HEK293 (cell line): ENCODE results near the gene DIP2C.

Experiments
- CTCF ChIA-PET: fragments of 350-600 bp; formaldehyde crosslinking; extraction: SDS; loops from one replicate; lab custom pipeline; 2021; ENCODE audit warnings: antibody characterized with exemption; lab: Yijun Ruan, JAX
- POLR2A ChIA-PET: fragments of 300-600 bp; formaldehyde crosslinking; extraction: SDS; loops from one replicate; lab custom pipeline; 2020; ENCODE audit warnings: antibody characterized with exemption, inconsistent platforms; lab: Yijun Ruan, JAX
- H3K27ac ChIP-seq: fragments of 200-500 bp; sonication (Bioruptor generic); 2 replicates; pipeline ENCODE4 v1.5.1; 2014; ENCODE audit warnings: low read depth, low read length, control low read depth, inconsistent platforms; ENCODE audit errors: extremely low read depth
- H3K36me3 ChIP-seq, 2 experiments: fragments of 200-500 bp in 1 of 2; sonication (Bioruptor generic) in 1 of 2; 1 replicate in 1 of 2; 2 replicates in 1 of 2; pipeline ENCODE4 v1.5.1; 2014 to 2017; ENCODE audit warnings: inconsistent platforms in 2 of 2, low read length in 2 of 2; ENCODE audit not compliant: control insufficient read depth in 2 of 2, insufficient read depth in 1 of 2
- H3K4me1 ChIP-seq: fragments of 200-500 bp; sonication (Bioruptor generic); 2 replicates; pipeline ENCODE4 v1.5.1; 2014; ENCODE audit warnings: mild to moderate bottlenecking, low read length, inconsistent platforms; ENCODE audit not compliant: control insufficient read depth, insufficient read depth
- H3K4me3 ChIP-seq: 2 replicates; pipeline ENCODE4 v1.5.1; 2011; ENCODE audit warnings: low read depth, mild to moderate bottlenecking, control low read depth, low read length, moderate library complexity
- H3K9me3 ChIP-seq: fragments of 200-500 bp; sonication (Bioruptor generic); 2 replicates; pipeline ENCODE4 v1.5.1; 2014; ENCODE audit warnings: low read depth, low read length, inconsistent platforms; ENCODE audit not compliant: control insufficient read depth, insufficient read depth
- GLI4 ChIP-seq: fragments of 450-650 bp; formaldehyde crosslinking; IDR thresholded peaks from 2 replicates; pipeline ENCODE4 v1.5.1; 2016; ENCODE audit warnings: missing biosample characterization, missing genetic modification characterization
- ZFP3 ChIP-seq: fragments of 450-650 bp; formaldehyde crosslinking; IDR thresholded peaks from 2 replicates; pipeline ENCODE4 v1.5.1; 2016; ENCODE audit warnings: low read depth, missing biosample characterization, missing genetic modification characterization
- ZFP69B ChIP-seq: fragments of 450-650 bp; formaldehyde crosslinking; IDR thresholded peaks from 2 replicates; pipeline ENCODE4 v1.5.1; 2016; ENCODE audit warnings: missing biosample characterization, missing genetic modification characterization
- ZNF121 ChIP-seq: fragments of 450-650 bp; formaldehyde crosslinking; IDR thresholded peaks from 2 replicates; pipeline ENCODE4 v1.5.1; 2016; ENCODE audit warnings: missing biosample characterization, missing genetic modification characterization
- ZNF214 ChIP-seq: fragments of 450-650 bp; formaldehyde crosslinking; IDR thresholded peaks from 2 replicates; pipeline ENCODE4 v1.5.1; 2017; ENCODE audit warnings: missing biosample characterization, mild to moderate bottlenecking, missing genetic modification characterization, borderline replicate concordance
- ZNF221 ChIP-seq: fragments of 450-650 bp; formaldehyde crosslinking; IDR thresholded peaks from 2 replicates; pipeline ENCODE4 v1.5.1; 2017; ENCODE audit warnings: missing biosample characterization, missing genetic modification characterization, borderline replicate concordance
- ZNF335 ChIP-seq: fragments of 450-650 bp; formaldehyde crosslinking; conservative IDR thresholded peaks from 2 replicates; pipeline ENCODE4 v1.5.1; 2016; ENCODE audit warnings: missing biosample characterization, missing genetic modification characterization
- ZNF366 ChIP-seq: fragments of 450-650 bp; formaldehyde crosslinking; conservative IDR thresholded peaks from 2 replicates; pipeline ENCODE4 v1.5.1; 2016; ENCODE audit warnings: missing biosample characterization, missing genetic modification characterization
- ZNF391 ChIP-seq: fragments of 450-650 bp; formaldehyde crosslinking; IDR thresholded peaks from 2 replicates; pipeline ENCODE4 v1.5.1; 2016; ENCODE audit warnings: low read depth, missing biosample characterization, missing genetic modification characterization, borderline replicate concordance
- ZNF521 ChIP-seq: fragments of 450-650 bp; formaldehyde crosslinking; IDR thresholded peaks from 2 replicates; pipeline ENCODE4 v1.5.1; 2017; ENCODE audit warnings: missing biosample characterization, mild to moderate bottlenecking, missing genetic modification characterization
- ZNF558 ChIP-seq: fragments of 450-650 bp; formaldehyde crosslinking; IDR thresholded peaks from 2 replicates; pipeline ENCODE4 v1.5.1; 2016; ENCODE audit warnings: missing biosample characterization, missing genetic modification characterization
- ZNF560 ChIP-seq: fragments of 450-650 bp; formaldehyde crosslinking; IDR thresholded peaks from 2 replicates; pipeline ENCODE4 v1.5.1; 2017; ENCODE audit warnings: missing biosample characterization, missing genetic modification characterization, borderline replicate concordance
- ZNF561 ChIP-seq: fragments of 450-650 bp; IDR thresholded peaks from 2 replicates; pipeline ENCODE4 v1.5.1; 2018; ENCODE audit warnings: missing biosample characterization, missing genetic modification characterization, borderline replicate concordance
- ZNF707 ChIP-seq: fragments of 450-650 bp; formaldehyde crosslinking; IDR thresholded peaks from 2 replicates; pipeline ENCODE4 v1.5.1; 2016; ENCODE audit warnings: missing biosample characterization, missing genetic modification characterization
- ZNF768 ChIP-seq: fragments of 450-650 bp; formaldehyde crosslinking; IDR thresholded peaks from 2 replicates; pipeline ENCODE4 v1.5.1; 2018; ENCODE audit warnings: missing biosample characterization, mild to moderate bottlenecking, missing genetic modification characterization
- ZNF785 ChIP-seq: fragments of 450-650 bp; formaldehyde crosslinking; IDR thresholded peaks from 2 replicates; pipeline ENCODE4 v1.5.1; 2016; ENCODE audit warnings: missing biosample characterization, missing genetic modification characterization
- ZSCAN16 ChIP-seq: fragments of 450-650 bp; formaldehyde crosslinking; IDR thresholded peaks from 2 replicates; pipeline ENCODE4 v1.5.1; 2016; ENCODE audit warnings: missing biosample characterization, missing genetic modification characterization
- ZSCAN30 ChIP-seq: fragments of 450-650 bp; IDR thresholded peaks from 2 replicates; pipeline ENCODE4 v1.5.1; 2018; ENCODE audit warnings: missing biosample characterization, mild to moderate bottlenecking, missing genetic modification characterization, moderate library complexity
- TF ChIP-seq, protein P1 (sequence below): fragments of 450-650 bp; formaldehyde crosslinking; IDR thresholded peaks from 2 replicates; pipeline ENCODE4 v1.5.1; 2016; ENCODE audit warnings: missing biosample characterization, missing genetic modification characterization
- TF ChIP-seq, protein P2 (sequence below): fragments of 450-650 bp; formaldehyde crosslinking; IDR thresholded peaks from 2 replicates; pipeline ENCODE4 v1.5.0; 2017; ENCODE audit warnings: missing biosample characterization, missing genetic modification characterization, borderline replicate concordance
- TF ChIP-seq, protein P3 (sequence below): fragments of 450-650 bp; formaldehyde crosslinking; IDR thresholded peaks from 2 replicates; pipeline ENCODE4 v1.5.1; 2016; ENCODE audit warnings: missing biosample characterization, missing genetic modification characterization
- TF ChIP-seq, protein P4 (sequence below): fragments of 450-650 bp; formaldehyde crosslinking; IDR thresholded peaks from 2 replicates; pipeline ENCODE4 v1.5.1; 2016; ENCODE audit warnings: missing biosample characterization, missing genetic modification characterization
- TF ChIP-seq, protein P5 (sequence below): fragments of 450-650 bp; IDR thresholded peaks from 2 replicates; pipeline ENCODE4 v1.5.1; 2018; ENCODE audit warnings: missing biosample characterization, missing genetic modification characterization

Gene DIP2C

DNA sequence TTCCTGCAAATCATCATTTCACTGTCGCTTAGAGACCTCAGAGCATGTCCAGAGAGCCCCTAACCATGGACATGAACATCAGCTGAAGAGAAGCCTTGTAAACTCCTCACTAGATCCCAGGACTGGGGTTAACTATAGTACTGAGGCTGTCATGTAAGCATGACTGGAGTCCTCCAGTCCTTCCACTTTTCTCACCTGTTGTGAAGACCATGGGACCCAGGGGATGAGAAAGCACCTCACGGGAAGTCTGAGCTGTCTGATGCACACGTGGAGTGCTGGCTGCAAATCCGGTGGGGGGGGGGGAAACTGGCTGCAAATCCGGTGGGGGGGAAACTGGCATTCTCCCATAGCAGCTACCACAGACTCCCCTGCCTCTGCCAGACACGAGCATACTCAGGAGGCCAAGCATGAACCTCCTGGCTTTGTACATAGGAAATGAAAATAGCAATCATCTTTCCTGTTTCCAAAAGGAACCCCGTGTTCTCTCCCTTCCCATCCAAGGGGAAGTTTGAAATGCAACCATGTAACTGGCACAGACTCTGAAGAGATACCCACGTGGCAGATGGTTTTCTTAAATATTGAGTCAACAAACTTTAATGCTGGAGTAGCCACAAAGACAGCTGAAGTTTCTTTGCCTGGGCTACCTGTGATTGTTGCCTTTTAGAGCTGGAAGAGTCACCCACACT is 292.8 kb downstream of the DIP2C start:
- TF ChIP-seq, protein P1, sequence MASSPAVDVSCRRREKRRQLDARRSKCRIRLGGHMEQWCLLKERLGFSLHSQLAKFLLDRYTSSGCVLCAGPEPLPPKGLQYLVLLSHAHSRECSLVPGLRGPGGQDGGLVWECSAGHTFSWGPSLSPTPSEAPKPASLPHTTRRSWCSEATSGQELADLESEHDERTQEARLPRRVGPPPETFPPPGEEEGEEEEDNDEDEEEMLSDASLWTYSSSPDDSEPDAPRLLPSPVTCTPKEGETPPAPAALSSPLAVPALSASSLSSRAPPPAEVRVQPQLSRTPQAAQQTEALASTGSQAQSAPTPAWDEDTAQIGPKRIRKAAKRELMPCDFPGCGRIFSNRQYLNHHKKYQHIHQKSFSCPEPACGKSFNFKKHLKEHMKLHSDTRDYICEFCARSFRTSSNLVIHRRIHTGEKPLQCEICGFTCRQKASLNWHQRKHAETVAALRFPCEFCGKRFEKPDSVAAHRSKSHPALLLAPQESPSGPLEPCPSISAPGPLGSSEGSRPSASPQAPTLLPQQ (tag by site-specific recombination) = no peak
- TF ChIP-seq, protein P2, sequence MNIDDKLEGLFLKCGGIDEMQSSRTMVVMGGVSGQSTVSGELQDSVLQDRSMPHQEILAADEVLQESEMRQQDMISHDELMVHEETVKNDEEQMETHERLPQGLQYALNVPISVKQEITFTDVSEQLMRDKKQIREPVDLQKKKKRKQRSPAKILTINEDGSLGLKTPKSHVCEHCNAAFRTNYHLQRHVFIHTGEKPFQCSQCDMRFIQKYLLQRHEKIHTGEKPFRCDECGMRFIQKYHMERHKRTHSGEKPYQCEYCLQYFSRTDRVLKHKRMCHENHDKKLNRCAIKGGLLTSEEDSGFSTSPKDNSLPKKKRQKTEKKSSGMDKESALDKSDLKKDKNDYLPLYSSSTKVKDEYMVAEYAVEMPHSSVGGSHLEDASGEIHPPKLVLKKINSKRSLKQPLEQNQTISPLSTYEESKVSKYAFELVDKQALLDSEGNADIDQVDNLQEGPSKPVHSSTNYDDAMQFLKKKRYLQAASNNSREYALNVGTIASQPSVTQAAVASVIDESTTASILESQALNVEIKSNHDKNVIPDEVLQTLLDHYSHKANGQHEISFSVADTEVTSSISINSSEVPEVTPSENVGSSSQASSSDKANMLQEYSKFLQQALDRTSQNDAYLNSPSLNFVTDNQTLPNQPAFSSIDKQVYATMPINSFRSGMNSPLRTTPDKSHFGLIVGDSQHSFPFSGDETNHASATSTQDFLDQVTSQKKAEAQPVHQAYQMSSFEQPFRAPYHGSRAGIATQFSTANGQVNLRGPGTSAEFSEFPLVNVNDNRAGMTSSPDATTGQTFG (tag by site-specific recombination) = no peak
- TF ChIP-seq ZNF335 (no peak), ZSCAN30 (tag by site-specific recombination) (no peak), ZNF121 (no peak), ZNF366 (tag by site-specific recombination) (no peak)
- POLR2A ChIA-PET = no interaction called here
- no peaks in the 10 kb centered on the region for H3K36me3 ChIP-seq
- CTCF ChIA-PET = no interaction called here
- no peaks in the 10 kb centered on the region for H3K4me1 ChIP-seq
- H3K27ac ChIP-seq = no peak overlapping the region
- no peak overlapping the region for H3K4me3 ChIP-seq
- H3K9me3 ChIP-seq = no peaks in the 10 kb centered on the region

DNA sequence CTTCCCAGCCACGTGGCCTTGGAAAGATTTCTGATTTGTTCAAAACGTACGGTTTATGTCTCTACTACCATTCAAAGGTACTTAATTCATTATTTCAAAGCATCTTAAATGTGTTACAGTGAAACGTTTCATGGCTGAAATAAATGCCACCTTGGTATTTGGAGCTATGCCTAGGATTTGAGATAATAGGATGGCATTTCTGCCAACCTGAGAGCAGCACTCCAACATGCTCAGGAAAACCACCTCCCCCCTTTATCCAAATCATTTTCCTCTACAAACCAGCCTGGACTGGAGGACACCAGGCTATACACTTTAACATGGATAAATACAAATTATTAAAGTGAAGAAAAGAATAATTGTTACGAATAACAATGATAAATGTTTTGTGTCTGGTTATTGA is 293.4 kb downstream of the DIP2C start:
- TF ChIP-seq ZNF391 (no peak), ZNF214 (tag by site-specific recombination) (no peak), ZNF560 (no peak), ZNF221 (no peak), ZFP3 (tag by site-specific recombination) (no peak), ZNF785 (tag by site-specific recombination) (no peak), ZNF521 (tag by site-specific recombination) (no peak), ZFP69B (tag by site-specific recombination) (no peak), GLI4 (no peak), ZNF561 (tag by site-specific recombination) (no peak), ZNF558 (tag by site-specific recombination) (no peak), ZNF707 (no peak), ZNF768 (tag by site-specific recombination) (no peak), ZSCAN16 (no peak)
- TF ChIP-seq, protein P3, sequence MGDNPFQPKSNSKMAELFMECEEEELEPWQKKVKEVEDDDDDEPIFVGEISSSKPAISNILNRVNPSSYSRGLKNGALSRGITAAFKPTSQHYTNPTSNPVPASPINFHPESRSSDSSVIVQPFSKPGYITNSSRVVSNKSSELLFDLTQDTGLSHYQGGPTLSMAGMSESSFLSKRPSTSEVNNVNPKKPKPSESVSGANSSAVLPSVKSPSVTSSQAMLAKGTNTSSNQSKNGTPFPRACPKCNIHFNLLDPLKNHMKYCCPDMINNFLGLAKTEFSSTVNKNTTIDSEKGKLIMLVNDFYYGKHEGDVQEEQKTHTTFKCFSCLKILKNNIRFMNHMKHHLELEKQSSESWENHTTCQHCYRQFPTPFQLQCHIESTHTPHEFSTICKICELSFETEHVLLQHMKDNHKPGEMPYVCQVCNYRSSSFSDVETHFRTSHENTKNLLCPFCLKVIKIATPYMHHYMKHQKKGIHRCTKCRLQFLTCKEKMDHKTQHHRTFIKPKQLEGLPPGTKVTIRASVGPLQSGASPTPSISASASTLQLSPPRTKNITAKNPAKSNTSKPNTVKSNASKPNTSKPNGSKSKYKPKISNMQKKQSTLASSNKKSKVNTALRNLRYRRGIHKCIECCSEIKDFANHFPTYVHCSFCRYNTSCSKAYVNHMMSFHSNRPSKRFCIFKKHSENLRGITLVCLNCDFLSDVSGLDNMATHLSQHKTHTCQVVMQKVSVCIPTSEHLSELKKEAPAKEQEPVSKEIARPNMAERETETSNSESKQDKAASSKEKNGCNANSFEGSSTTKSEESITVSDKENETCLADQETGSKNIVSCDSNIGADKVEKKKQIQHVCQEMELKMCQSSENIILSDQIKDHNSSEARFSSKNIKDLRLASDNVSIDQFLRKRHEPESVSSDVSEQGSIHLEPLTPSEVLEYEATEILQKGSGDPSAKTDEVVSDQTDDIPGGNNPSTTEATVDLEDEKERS (tag by site-specific recombination) = no peak
- TF ChIP-seq, protein P4, sequence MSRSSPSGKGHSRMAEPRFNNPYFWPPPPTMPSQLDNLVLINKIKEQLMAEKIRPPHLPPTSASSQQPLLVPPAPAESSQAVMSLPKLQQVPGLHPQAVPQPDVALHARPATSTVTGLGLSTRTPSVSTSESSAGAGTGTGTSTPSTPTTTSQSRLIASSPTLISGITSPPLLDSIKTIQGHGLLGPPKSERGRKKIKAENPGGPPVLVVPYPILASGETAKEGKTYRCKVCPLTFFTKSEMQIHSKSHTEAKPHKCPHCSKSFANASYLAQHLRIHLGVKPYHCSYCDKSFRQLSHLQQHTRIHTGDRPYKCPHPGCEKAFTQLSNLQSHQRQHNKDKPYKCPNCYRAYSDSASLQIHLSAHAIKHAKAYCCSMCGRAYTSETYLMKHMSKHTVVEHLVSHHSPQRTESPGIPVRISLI (tag by site-specific recombination) = no peak
- TF ChIP-seq, protein P5, sequence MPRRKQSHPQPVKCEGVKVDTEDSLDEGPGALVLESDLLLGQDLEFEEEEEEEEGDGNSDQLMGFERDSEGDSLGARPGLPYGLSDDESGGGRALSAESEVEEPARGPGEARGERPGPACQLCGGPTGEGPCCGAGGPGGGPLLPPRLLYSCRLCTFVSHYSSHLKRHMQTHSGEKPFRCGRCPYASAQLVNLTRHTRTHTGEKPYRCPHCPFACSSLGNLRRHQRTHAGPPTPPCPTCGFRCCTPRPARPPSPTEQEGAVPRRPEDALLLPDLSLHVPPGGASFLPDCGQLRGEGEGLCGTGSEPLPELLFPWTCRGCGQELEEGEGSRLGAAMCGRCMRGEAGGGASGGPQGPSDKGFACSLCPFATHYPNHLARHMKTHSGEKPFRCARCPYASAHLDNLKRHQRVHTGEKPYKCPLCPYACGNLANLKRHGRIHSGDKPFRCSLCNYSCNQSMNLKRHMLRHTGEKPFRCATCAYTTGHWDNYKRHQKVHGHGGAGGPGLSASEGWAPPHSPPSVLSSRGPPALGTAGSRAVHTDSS (tag by site-specific recombination) = no peak
- no peaks in the 10 kb centered on the region for H3K36me3 ChIP-seq
- CTCF ChIA-PET = no interaction called here
- H3K9me3 ChIP-seq = no peaks in the 10 kb centered on the region
- H3K4me1 ChIP-seq = no peaks in the 10 kb centered on the region
- no peak overlapping the region for H3K27ac ChIP-seq
- POLR2A ChIA-PET = no interaction called here
- H3K4me3 ChIP-seq = no peak overlapping the region
